GM12875 (cell line): ENCODE data around the gene HIPK2.

Experiments
- H3K4me3 ChIP-seq: one replicate; pipeline ENCODE4 v1.5.1; 2011; ENCODE audit warnings: low read depth, low read length, control low read depth
- TF ChIP-seq, protein P1 (sequence below): IDR thresholded peaks from 2 replicates; pipeline ENCODE4 v1.5.1; 2011; ENCODE audit warnings: low read depth, mild to moderate bottlenecking, control low read depth, inconsistent platforms, low read length, moderate library complexity, borderline replicate concordance; ENCODE audit not compliant: insufficient read depth

The HIPK2 gene

DNA sequence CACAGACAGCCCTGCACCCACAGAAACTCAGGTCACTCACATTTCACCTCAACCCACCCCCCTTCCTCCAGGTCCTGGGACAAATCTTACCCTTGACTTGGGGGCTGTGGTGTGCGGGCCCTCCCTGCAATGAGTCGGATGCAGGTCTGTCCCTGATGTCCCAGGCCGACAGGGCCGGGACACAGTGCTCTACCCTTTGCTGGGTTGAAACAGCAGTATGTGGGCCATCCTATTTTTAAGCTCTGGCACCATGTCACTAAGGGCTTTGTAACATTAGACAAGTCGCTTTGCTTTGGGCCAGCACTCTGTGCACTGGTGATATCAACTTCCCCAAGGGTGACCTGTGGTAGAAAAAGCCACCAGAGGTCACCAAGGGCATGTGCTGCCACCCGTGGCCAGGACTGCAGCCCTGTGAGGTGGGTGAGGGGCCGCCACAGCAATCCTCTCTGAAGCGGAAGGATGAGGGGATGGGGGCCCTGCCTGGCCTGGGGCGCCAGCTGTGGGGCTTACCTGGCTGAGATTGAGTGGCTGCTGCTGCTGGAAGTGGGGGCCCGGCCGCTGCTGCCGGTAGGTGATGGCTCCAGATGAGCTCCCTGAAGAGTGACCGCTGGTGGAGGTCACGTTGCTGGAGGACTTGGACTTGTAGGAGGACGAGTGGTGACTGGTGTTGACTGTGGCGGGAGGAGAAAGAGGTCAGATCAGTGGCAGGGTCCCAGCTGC is 203.0 kb downstream of the HIPK2 start:
- TF ChIP-seq, protein P1, sequence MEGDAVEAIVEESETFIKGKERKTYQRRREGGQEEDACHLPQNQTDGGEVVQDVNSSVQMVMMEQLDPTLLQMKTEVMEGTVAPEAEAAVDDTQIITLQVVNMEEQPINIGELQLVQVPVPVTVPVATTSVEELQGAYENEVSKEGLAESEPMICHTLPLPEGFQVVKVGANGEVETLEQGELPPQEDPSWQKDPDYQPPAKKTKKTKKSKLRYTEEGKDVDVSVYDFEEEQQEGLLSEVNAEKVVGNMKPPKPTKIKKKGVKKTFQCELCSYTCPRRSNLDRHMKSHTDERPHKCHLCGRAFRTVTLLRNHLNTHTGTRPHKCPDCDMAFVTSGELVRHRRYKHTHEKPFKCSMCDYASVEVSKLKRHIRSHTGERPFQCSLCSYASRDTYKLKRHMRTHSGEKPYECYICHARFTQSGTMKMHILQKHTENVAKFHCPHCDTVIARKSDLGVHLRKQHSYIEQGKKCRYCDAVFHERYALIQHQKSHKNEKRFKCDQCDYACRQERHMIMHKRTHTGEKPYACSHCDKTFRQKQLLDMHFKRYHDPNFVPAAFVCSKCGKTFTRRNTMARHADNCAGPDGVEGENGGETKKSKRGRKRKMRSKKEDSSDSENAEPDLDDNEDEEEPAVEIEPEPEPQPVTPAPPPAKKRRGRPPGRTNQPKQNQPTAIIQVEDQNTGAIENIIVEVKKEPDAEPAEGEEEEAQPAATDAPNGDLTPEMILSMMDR: no peak

DNA sequence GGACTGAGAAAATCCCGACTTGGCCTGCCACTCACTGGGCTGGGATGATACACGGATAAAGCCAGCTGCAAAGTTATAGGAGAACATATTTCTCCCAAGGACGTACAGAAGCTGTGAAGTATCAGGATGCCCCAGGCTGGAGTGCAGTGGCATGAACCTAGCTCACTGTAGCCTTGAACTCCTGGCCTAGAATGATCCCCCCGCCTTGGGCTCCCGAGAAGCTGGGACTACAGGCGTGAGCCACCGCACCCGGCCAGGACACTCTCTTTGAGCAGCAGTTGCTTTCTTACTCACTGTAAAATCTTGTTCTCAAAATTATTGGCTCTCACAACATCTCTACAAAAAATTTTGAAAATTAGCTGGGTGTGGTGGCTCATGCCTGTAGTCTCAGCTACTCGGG is 203.9 kb downstream of the HIPK2 start:
- no peak overlapping the region for H3K4me3 ChIP-seq
- TF ChIP-seq, protein P1: no peak

More for the DNA sequence above, 203.0 kb downstream of the HIPK2 start:
- no peak overlapping the region for H3K4me3 ChIP-seq

DNA sequence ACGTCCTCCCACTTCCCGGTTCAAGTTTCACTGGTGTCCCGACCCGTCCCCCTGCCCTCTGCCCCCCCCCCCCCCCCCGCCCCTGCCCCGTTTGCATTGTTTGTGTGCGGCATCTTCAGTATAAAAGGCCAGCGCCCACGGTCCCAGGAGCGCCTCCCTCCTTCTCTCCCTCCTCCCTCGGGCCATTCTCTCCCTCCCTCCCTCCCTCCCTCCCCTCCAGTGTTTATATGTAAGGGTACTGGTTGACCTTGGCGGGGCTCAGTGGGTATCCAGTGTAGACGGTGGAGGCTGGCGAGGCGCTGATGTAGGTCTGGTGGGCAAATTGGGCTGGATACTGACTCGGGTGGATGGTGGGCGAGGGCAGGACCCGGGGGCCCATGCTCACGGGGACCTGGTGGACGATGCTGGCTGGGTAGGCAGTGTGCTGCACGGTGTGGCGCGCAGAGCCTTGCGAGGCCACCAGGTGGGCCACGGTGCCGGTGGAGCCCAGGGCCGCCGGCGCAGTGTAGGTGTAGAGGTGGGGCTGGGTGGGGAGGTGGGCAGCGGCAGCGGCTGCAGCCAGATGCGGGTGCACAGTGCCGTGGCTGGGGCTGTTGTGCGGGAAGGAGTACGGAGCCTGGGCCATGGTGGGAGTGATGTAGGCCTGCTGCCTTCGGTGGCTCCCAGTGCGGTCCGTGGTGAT is 205.0 kb downstream of the HIPK2 start:
- TF ChIP-seq, protein P1: no peak
- no peak overlapping the region for H3K4me3 ChIP-seq

DNA sequence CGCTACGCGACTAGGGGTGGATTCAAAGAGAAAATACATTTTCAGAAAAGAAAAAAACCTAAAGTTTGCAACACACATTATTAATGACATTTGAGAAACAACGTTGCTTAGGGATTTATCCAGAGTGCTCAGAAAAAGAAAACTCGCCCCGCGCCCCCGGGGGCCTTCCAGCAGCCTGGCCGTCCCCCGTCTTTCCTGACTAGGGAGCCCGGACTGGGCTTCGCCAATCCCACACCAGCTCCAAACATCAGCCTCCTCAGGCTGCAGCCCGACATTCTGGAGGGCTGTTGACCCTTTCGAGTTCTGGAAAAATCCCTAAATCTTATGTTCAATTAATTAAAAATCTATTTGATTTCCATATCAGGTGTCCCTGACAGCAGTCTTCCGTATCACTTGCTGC is 205.7 kb downstream of the HIPK2 start:
- no peak overlapping the region for H3K4me3 ChIP-seq

DNA sequence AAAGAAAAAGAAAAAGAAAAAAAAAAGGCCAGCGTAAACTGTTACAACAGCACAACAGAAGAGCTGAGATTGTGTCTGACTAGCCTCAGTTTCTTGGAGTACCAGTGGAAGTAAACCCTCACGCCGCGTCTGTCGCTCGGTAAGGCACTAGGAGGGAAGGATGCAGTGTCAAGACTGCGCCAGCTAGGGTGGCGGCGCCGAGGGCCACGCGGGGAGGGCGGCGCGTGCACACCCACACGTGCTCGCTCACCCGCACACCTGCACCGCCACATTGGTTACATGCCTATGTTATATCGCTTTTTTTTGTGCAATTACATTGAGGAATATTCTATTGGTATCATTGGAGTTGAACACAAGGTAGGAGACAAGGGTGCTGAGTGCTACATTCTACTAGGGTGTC is 206.1 kb downstream of the HIPK2 start:
- H3K4me3 ChIP-seq: no peak overlapping the region
- TF ChIP-seq, protein P1: no peak

More for the DNA sequence above, 205.7 kb downstream of the HIPK2 start:
- TF ChIP-seq, protein P1: no peak

DNA sequence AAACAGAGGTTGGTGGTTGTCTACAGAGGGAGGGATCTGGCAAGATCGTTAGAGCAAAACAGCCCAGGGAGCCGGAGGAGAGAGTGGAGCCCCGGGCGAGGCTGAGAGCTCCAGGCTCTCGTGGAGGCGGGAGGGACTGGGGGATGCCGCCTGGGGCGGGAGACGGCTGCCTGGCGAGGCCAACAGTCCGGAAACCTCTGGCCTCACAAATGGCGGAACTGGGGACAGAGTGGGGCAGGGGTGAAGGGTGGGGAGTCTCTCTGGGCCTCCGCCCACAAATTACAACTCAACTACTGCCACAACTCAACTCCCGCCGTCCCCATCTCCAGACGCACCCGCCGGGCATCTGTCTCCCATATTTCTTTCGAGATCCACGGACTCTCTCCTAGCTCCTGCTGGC is 206.6 kb downstream of the HIPK2 start:
- TF ChIP-seq, protein P1: no peak
- no peak overlapping the region for H3K4me3 ChIP-seq

DNA sequence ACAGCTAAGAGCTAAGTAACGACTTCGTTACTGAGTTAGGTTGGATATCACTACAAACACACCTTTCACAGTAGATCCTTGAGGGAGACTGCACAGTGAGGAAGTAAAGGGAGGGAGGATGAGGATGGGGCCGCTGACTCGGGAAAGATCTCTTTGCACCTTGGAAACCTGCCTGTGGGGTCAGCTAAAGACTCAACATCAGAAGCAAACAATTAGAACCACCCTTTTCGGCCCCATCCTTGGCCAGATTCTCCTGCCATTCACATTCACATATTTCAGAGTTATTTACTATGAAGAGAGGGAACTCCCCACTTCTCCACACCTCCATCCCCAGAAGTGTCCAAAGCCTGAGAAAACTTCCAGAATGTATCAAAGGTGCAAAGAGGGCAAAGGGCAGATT is 207.2 kb downstream of the HIPK2 start:
- H3K4me3 ChIP-seq: no peak overlapping the region
- TF ChIP-seq, protein P1: no peak
